Calu3 (cell line): Measurements from ENCODE around the gene INO80C. TPM values are rescaled to one million over a fixed set of nuclear protein-coding genes. Genes with fewer than 3 reads are reported as not detected.

Experiments used
- BruUV-seq: library from RNA; stranded (reverse); fragments of 400-500 nt; replicated peaks from 2 replicates; lab custom pipeline; 2021; lab: Mats Ljungman, UMichigan
- CTCF ChIA-PET: fragments of 300-600 bp; sonication (Branson Sonifier 250); formaldehyde crosslinking; loops from one replicate; lab custom pipeline; 2022; ENCODE audit warnings: antibody characterized with exemption; lab: Charles Lee
- DNase-seq: peaks from one replicate; pipeline ENCODE4 v3.0.0; 2022
- H3K27ac Mint-ChIP-seq: one replicate; pipeline ENCODE4 v1.8.0; 2022; ENCODE audit warnings: mixed read lengths; ENCODE audit not compliant: unreplicated experiment
- H3K27me3 Mint-ChIP-seq: one replicate; pipeline ENCODE4 v1.8.0; 2022; ENCODE audit warnings: mixed read lengths; ENCODE audit not compliant: unreplicated experiment
- H3K36me3 Mint-ChIP-seq: one replicate; pipeline ENCODE4 v1.8.0; 2022; ENCODE audit warnings: mild to moderate bottlenecking, moderate library complexity, mixed read lengths; ENCODE audit not compliant: insufficient read depth, unreplicated experiment
- H3K4me1 Mint-ChIP-seq: one replicate; pipeline ENCODE4 v1.8.0; 2022; ENCODE audit warnings: mild to moderate bottlenecking, low read depth, mixed read lengths; ENCODE audit not compliant: unreplicated experiment
- H3K4me3 Mint-ChIP-seq: one replicate; pipeline ENCODE4 v1.8.0; 2022; ENCODE audit warnings: mild to moderate bottlenecking, low read depth, moderate library complexity, mixed read lengths; ENCODE audit not compliant: unreplicated experiment
- H3K9me3 Mint-ChIP-seq: one replicate; pipeline ENCODE4 v1.8.0; 2022; ENCODE audit warnings: low read depth, mixed read lengths; ENCODE audit not compliant: unreplicated experiment
- CTCF ChIP-seq: fragments of 200-600 bp; IDR thresholded peaks from one replicate; pipeline ENCODE4 v1.8.0; 2022; ENCODE audit warnings: antibody characterized with exemption; ENCODE audit not compliant: unreplicated experiment
- intact Hi-C: fragments of 100-400 bp; cut with micrococcal nuclease; formaldehyde crosslinking; loops from one replicate; pipeline ENCODE4 v1.10.0; 2022; ENCODE audit not compliant: unreplicated experiment
- total RNA-seq: library from RNA; stranded (reverse); gene quantifications from 2 replicates; pipeline ENCODE4 v1.2.3, GENCODE V29; 2022

The INO80C gene
- total RNA-seq, 1 experiment from 2014 or later, result 27.0 TPM

GRCh38 chr18:35478520-35479435 lies 19.0 kb downstream of the INO80C start:
- Mint-ChIP-seq H3K4me3 (peak overlapping the region; percentile 72), H3K4me1 (peaks cover 74% of the 10 kb centered on the region), H3K36me3 (peaks cover 61% of the 10 kb centered on the region), H3K27ac (peak overlapping the region; percentile 100), H3K9me3 (peaks cover 4% of the 10 kb centered on the region), H3K27me3 (no peaks in the 10 kb centered on the region)
- BruUV-seq, result no TSS peak
- peak; percentile 78 for DNase-seq
- no peak for TF ChIP-seq CTCF
- CTCF ChIA-PET, result interaction anchor here (0.6 to 2.5 kb wide), 16 partner anchors 12 to 224 kb away, joined by 3 to 15 read pairs (median 4); partner anchors contain the start of genes INO80C and ZNF24
- intact Hi-C loops, result loop anchor here (2.0 kb wide), 2 partner anchors 18 to 70 kb away; partner anchors contain the start of gene INO80C

GRCh38 chr18:35477974-35478373 lies 19.8 kb downstream of the INO80C start:
- H3K27me3 Mint-ChIP-seq, result no peaks in the 10 kb centered on the region
- CTCF ChIA-PET, result interaction anchor here (0.6 to 2.5 kb wide), 12 partner anchors 11 to 225 kb away, joined by 3 to 15 read pairs (median 4); partner anchors contain the start of genes INO80C and ZNF24
- H3K36me3 Mint-ChIP-seq, result peaks cover 61% of the 10 kb centered on the region
- intact Hi-C loops, result loop anchor here (2.0 kb wide), 2 partner anchors 19 to 69 kb away; partner anchors contain the start of gene INO80C
- peaks cover 66% of the 10 kb centered on the region for H3K4me1 Mint-ChIP-seq
- BruUV-seq, result TSS peak; percentile 56
- H3K27ac Mint-ChIP-seq, result peak overlapping the region; percentile 100
- peaks cover 4% of the 10 kb centered on the region for H3K9me3 Mint-ChIP-seq
- peak; percentile 20 for DNase-seq
- no peak for TF ChIP-seq CTCF
- peak overlapping the region; percentile 72 for H3K4me3 Mint-ChIP-seq

GRCh38 chr18:35477497-35477896 lies 20.3 kb downstream of the INO80C start:
- TF ChIP-seq CTCF, result no peak
- intact Hi-C loops, result no loop called here
- BruUV-seq, result no TSS peak
- peak overlapping the region; percentile 72 for H3K4me3 Mint-ChIP-seq
- DNase-seq, result no peak
- CTCF ChIA-PET, result interaction anchor here (1.5 kb wide), 1 partner anchor 28 kb away, joined by 15 read pairs; no protein-coding TSS in a partner anchor
- H3K4me1 Mint-ChIP-seq, result peaks cover 62% of the 10 kb centered on the region
- no peaks in the 10 kb centered on the region for H3K27me3 Mint-ChIP-seq
- peak overlapping the region; percentile 100 for H3K27ac Mint-ChIP-seq
- peaks cover 61% of the 10 kb centered on the region for H3K36me3 Mint-ChIP-seq
- H3K9me3 Mint-ChIP-seq, result peaks cover 4% of the 10 kb centered on the region

GRCh38 chr18:35474884-35475283 lies 22.9 kb downstream of the INO80C start:
- BruUV-seq, result no TSS peak
- peak overlapping the region; percentile 72 for H3K4me3 Mint-ChIP-seq
- peaks cover 57% of the 10 kb centered on the region for H3K36me3 Mint-ChIP-seq
- peaks cover 40% of the 10 kb centered on the region for H3K4me1 Mint-ChIP-seq
- no peak overlapping the region for H3K27ac Mint-ChIP-seq
- H3K9me3 Mint-ChIP-seq, result peaks cover 4% of the 10 kb centered on the region
- CTCF ChIA-PET, result no interaction called here
- intact Hi-C loops, result no loop called here
- H3K27me3 Mint-ChIP-seq, result no peaks in the 10 kb centered on the region
- no peak for DNase-seq
- no peak for TF ChIP-seq CTCF
